Glutamatergic neuron (in vitro differentiated cells): ENCODE data around the gene ABTB2. TPM values are rescaled to one million over a fixed set of nuclear protein-coding genes. Genes with fewer than 3 reads are reported as not detected.

Source experiments
- DNase-seq: peaks from one replicate; pipeline ENCODE4 v3.0.0; 2022
- H3K27ac Mint-ChIP-seq: one replicate; pipeline ENCODE4 v1.8.0; 2020; ENCODE audit warnings: mild to moderate bottlenecking, mixed read lengths, inconsistent platforms; ENCODE audit not compliant: unreplicated experiment
- H3K27me3 Mint-ChIP-seq: one replicate; pipeline ENCODE4 v1.8.0; 2020; ENCODE audit warnings: mild to moderate bottlenecking, moderate library complexity, mixed read lengths, inconsistent platforms; ENCODE audit not compliant: unreplicated experiment
- H3K36me3 Mint-ChIP-seq: one replicate; pipeline ENCODE4 v1.8.0; 2020; ENCODE audit warnings: mild to moderate bottlenecking, mixed read lengths, inconsistent platforms; ENCODE audit not compliant: unreplicated experiment
- H3K4me1 Mint-ChIP-seq: one replicate; pipeline ENCODE4 v1.8.0; 2020; ENCODE audit warnings: mild to moderate bottlenecking, low read depth, mixed read lengths, inconsistent platforms; ENCODE audit not compliant: unreplicated experiment
- H3K4me3 Mint-ChIP-seq: one replicate; pipeline ENCODE4 v1.8.0; 2020; ENCODE audit warnings: mild to moderate bottlenecking, mixed read lengths, inconsistent platforms; ENCODE audit not compliant: unreplicated experiment
- H3K9me3 Mint-ChIP-seq: one replicate; pipeline ENCODE4 v1.8.0; 2020; ENCODE audit warnings: mild to moderate bottlenecking, moderate library complexity, mixed read lengths, inconsistent platforms; ENCODE audit not compliant: unreplicated experiment
- CTCF ChIP-seq: fragments of 200-600 bp; sonication (generic); IDR thresholded peaks from one replicate; pipeline ENCODE4 v1.5.0; 2021; ENCODE audit not compliant: partially characterized antibody, unreplicated experiment
- total RNA-seq: library from RNA; stranded (reverse); fragmentation: NEBNext Ultra II Directional; extraction: Animal tissue kit (Norgen Biotek cat#: 25700); gene quantifications from one replicate; pipeline ENCODE4 v1.2.1, GENCODE V29; 2021; ENCODE audit not compliant: unreplicated experiment

The ABTB2 gene
- total RNA-seq, 1 donor from 2014 or later: 9.3 TPM

- no peaks in the 10 kb centered on the region for H3K36me3 Mint-ChIP-seq
- no peak overlapping the region for H3K27ac Mint-ChIP-seq
- peaks cover 7% of the 10 kb centered on the region for H3K27me3 Mint-ChIP-seq
- H3K9me3 Mint-ChIP-seq: peaks cover 7% of the 10 kb centered on the region
- H3K4me3 Mint-ChIP-seq: no peak overlapping the region
- H3K4me1 Mint-ChIP-seq: peaks cover under 1% of the 10 kb centered on the region
- DNase-seq: no peak
- TF ChIP-seq CTCF: no peak
These were observed 112.8 kb downstream of the ABTB2 start for GRCh38 chr11:34245041-34245440.

GRCh38 chr11:34243600-34244464 lies 114.0 kb downstream of the ABTB2 start:
- Mint-ChIP-seq H3K9me3 (peaks cover 5% of the 10 kb centered on the region), H3K27me3 (peaks cover 7% of the 10 kb centered on the region), H3K27ac (no peak overlapping the region), H3K4me1 (peaks cover 5% of the 10 kb centered on the region), H3K4me3 (no peak overlapping the region), H3K36me3 (no peaks in the 10 kb centered on the region)
- no peak for TF ChIP-seq CTCF
- DNase-seq: no peak

GRCh38 chr11:34242037-34242625 lies 115.7 kb downstream of the ABTB2 start:
- TF ChIP-seq CTCF: no peak
- Mint-ChIP-seq H3K9me3 (peaks cover 7% of the 10 kb centered on the region), H3K4me1 (peaks cover 5% of the 10 kb centered on the region), H3K27ac (no peak overlapping the region), H3K36me3 (no peaks in the 10 kb centered on the region), H3K4me3 (no peak overlapping the region), H3K27me3 (peaks cover 4% of the 10 kb centered on the region)
- no peak for DNase-seq

GRCh38 chr11:34240150-34240494 lies 117.7 kb downstream of the ABTB2 start:
- Mint-ChIP-seq H3K4me1 (peaks cover 22% of the 10 kb centered on the region), H3K27ac (no peak overlapping the region), H3K36me3 (no peaks in the 10 kb centered on the region)

More at GRCh38 chr11:34240150-34240494, 117.7 kb downstream of the ABTB2 start:
- peaks cover 4% of the 10 kb centered on the region for H3K27me3 Mint-ChIP-seq
- no peak overlapping the region for H3K4me3 Mint-ChIP-seq
- peaks cover 6% of the 10 kb centered on the region for H3K9me3 Mint-ChIP-seq
- no peak for TF ChIP-seq CTCF
- DNase-seq: no peak
